ENCODE data around the gene ABI3BP. TPM values are rescaled to one million over a fixed set of nuclear protein-coding genes. Genes with fewer than 3 reads are reported as not detected.

Gene ABI3BP
- total and polyA plus RNA-seq, 4 donors: 1.9 to 4.2 (median 2.4) TPM

- no peaks in the 10 kb centered on the region for H3K4me1 ChIP-seq (ENCODE audit: control insufficient read depth in 4 of 4, insufficient read depth in 4 of 4, low read length in 3 of 4)
- no peak overlapping the region for H3K9ac ChIP-seq (ENCODE audit: low read depth in 1 of 2, low read length in 2 of 2)
- no peak for TF ChIP-seq NR2F2 (IDR thresholded peaks at IDR 0.05)
- TF ChIP-seq ATF3 (IDR thresholded peaks at IDR 0.05): no peak
- TF ChIP-seq, protein P1, sequence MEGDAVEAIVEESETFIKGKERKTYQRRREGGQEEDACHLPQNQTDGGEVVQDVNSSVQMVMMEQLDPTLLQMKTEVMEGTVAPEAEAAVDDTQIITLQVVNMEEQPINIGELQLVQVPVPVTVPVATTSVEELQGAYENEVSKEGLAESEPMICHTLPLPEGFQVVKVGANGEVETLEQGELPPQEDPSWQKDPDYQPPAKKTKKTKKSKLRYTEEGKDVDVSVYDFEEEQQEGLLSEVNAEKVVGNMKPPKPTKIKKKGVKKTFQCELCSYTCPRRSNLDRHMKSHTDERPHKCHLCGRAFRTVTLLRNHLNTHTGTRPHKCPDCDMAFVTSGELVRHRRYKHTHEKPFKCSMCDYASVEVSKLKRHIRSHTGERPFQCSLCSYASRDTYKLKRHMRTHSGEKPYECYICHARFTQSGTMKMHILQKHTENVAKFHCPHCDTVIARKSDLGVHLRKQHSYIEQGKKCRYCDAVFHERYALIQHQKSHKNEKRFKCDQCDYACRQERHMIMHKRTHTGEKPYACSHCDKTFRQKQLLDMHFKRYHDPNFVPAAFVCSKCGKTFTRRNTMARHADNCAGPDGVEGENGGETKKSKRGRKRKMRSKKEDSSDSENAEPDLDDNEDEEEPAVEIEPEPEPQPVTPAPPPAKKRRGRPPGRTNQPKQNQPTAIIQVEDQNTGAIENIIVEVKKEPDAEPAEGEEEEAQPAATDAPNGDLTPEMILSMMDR (IDR thresholded peaks at IDR 0.05; ENCODE audit: low read depth, low read length, missing input control): no peak
- TF ChIP-seq RXRA (IDR thresholded peaks at IDR 0.05): no peak
- no peak for TF ChIP-seq HNF4A (conservative IDR thresholded peaks at IDR 0.05)
- TF ChIP-seq FOXA1 (IDR thresholded peaks at IDR 0.05): no peak
- TF ChIP-seq TAF1 (conservative IDR thresholded peaks at IDR 0.05): no peak
- no peak for TF ChIP-seq SP1 (IDR thresholded peaks at IDR 0.05)
- no peak for TF ChIP-seq ZBTB33 (IDR thresholded peaks at IDR 0.05)
- no peak for TF ChIP-seq EGR1 (IDR thresholded peaks at IDR 0.05; ENCODE audit: low read depth in 2 of 2)
- no peak for TF ChIP-seq YY1 (IDR thresholded peaks at IDR 0.05)
- TF ChIP-seq GABPA (IDR thresholded peaks at IDR 0.05 in 1 of 2, conservative IDR thresholded peaks at IDR 0.05 in 1 of 2): no peak
- TF ChIP-seq, protein P2, sequence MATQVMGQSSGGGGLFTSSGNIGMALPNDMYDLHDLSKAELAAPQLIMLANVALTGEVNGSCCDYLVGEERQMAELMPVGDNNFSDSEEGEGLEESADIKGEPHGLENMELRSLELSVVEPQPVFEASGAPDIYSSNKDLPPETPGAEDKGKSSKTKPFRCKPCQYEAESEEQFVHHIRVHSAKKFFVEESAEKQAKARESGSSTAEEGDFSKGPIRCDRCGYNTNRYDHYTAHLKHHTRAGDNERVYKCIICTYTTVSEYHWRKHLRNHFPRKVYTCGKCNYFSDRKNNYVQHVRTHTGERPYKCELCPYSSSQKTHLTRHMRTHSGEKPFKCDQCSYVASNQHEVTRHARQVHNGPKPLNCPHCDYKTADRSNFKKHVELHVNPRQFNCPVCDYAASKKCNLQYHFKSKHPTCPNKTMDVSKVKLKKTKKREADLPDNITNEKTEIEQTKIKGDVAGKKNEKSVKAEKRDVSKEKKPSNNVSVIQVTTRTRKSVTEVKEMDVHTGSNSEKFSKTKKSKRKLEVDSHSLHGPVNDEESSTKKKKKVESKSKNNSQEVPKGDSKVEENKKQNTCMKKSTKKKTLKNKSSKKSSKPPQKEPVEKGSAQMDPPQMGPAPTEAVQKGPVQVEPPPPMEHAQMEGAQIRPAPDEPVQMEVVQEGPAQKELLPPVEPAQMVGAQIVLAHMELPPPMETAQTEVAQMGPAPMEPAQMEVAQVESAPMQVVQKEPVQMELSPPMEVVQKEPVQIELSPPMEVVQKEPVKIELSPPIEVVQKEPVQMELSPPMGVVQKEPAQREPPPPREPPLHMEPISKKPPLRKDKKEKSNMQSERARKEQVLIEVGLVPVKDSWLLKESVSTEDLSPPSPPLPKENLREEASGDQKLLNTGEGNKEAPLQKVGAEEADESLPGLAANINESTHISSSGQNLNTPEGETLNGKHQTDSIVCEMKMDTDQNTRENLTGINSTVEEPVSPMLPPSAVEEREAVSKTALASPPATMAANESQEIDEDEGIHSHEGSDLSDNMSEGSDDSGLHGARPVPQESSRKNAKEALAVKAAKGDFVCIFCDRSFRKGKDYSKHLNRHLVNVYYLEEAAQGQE (IDR thresholded peaks at IDR 0.05): no peak
- no peak for TF ChIP-seq JUND (IDR thresholded peaks at IDR 0.05)
- no peak for TF ChIP-seq RAD21 (IDR thresholded peaks at IDR 0.05)
- no peak for TF ChIP-seq HNF4G (IDR thresholded peaks at IDR 0.05)
- 68% methylated on average over 2 of the region's 2 CpGs for WGBS
- H3K4me3 ChIP-seq (ENCODE audit: low read depth in 1 of 3, low read length in 3 of 3): no peak overlapping the region
- no peak overlapping the region for H3K27ac ChIP-seq (ENCODE audit: low read depth in 1 of 2, low read length in 2 of 2)
- H3K36me3 ChIP-seq (ENCODE audit: control insufficient read depth in 4 of 4, insufficient read depth in 3 of 4, low read depth in 1 of 4, low read length in 3 of 4): no peaks in the 10 kb centered on the region
- peaks cover 0 to 2% (median 0%) of the 10 kb centered on the region in 4 donors for H3K27me3 ChIP-seq (ENCODE audit: control insufficient read depth in 4 of 4, insufficient read depth in 4 of 4, low read length in 3 of 4)
- H3K9me3 ChIP-seq (ENCODE audit: control insufficient read depth in 4 of 4, low read length in 3 of 4): no peaks in the 10 kb centered on the region
- DNase-seq (ENCODE audit: low spot score): no peak
These were observed 142.5 kb downstream of the ABI3BP start for GRCh38 chr3:100850701-100851100.

DNA sequence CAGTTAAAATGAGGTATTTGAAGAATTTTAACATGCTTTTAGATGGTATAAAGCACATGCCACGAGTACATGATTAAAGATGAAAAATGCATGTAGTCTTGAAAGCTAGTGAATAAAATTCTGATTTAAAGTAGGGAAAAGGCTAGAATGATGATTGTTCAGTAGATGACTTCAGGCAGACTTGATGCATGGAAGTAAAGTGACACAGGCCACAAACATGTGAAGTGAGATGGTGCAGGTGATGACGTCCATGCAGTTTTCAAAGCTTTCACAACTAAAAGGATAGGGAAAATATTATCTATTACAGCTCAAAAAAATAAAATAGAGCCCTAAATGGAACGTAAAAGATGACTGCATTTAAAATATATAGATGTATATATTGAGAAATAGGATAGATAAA lies 143.1 kb downstream of the ABI3BP start:
- Histone ChIP-seq H3K9ac (ENCODE audit: low read depth in 1 of 2, low read length in 2 of 2) (no peak overlapping the region), H3K27me3 (ENCODE audit: control insufficient read depth in 4 of 4, insufficient read depth in 4 of 4, low read length in 3 of 4) (peaks cover 0 to 2% (median 0%) of the 10 kb centered on the region in 4 donors), H3K9me3 (ENCODE audit: control insufficient read depth in 4 of 4, low read length in 3 of 4) (no peaks in the 10 kb centered on the region), H3K4me3 (ENCODE audit: low read depth in 1 of 3, low read length in 3 of 3) (no peak overlapping the region), H3K4me1 (ENCODE audit: control insufficient read depth in 4 of 4, insufficient read depth in 4 of 4, low read length in 3 of 4) (no peaks in the 10 kb centered on the region), H3K36me3 (ENCODE audit: control insufficient read depth in 4 of 4, insufficient read depth in 3 of 4, low read depth in 1 of 4, low read length in 3 of 4) (no peaks in the 10 kb centered on the region), H3K27ac (ENCODE audit: low read depth in 1 of 2, low read length in 2 of 2) (no peak overlapping the region)
- 62% methylated on average over 3 of the region's 3 CpGs for WGBS
- DNase-seq (ENCODE audit: low spot score): no peak
- TF ChIP-seq JUND (IDR thresholded peaks at IDR 0.05): no peak
- TF ChIP-seq EGR1 (IDR thresholded peaks at IDR 0.05; ENCODE audit: low read depth in 2 of 2): no peak
- no peak for TF ChIP-seq GABPA (IDR thresholded peaks at IDR 0.05 in 1 of 2, conservative IDR thresholded peaks at IDR 0.05 in 1 of 2)
- TF ChIP-seq HNF4A (conservative IDR thresholded peaks at IDR 0.05): no peak
- TF ChIP-seq, protein P2 (IDR thresholded peaks at IDR 0.05): no peak
- TF ChIP-seq ATF3 (IDR thresholded peaks at IDR 0.05): no peak
- TF ChIP-seq, protein P1 (IDR thresholded peaks at IDR 0.05; ENCODE audit: low read depth, low read length, missing input control): no peak
- no peak for TF ChIP-seq FOXA1 (IDR thresholded peaks at IDR 0.05)
- TF ChIP-seq, protein P3, sequence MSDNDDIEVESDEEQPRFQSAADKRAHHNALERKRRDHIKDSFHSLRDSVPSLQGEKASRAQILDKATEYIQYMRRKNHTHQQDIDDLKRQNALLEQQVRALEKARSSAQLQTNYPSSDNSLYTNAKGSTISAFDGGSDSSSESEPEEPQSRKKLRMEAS (IDR thresholded peaks at IDR 0.05): no peak
- no peak for TF ChIP-seq FOXA2 (IDR thresholded peaks at IDR 0.05)
- TF ChIP-seq RXRA (IDR thresholded peaks at IDR 0.05): no peak
